GM19467 (cell line): Measurements from ENCODE around the gene PCDHB10.
"Not testable (repeated sequence)": the region's sequence is repeated elsewhere in the genome, so short reads cannot be mapped to it uniquely, and the experiment has no call there.

Experiments used
- ATAC-seq: cut with Tn5 transposase; IDR thresholded peaks from one replicate; pipeline ENCODE4 v1.9.1; 2021; ENCODE audit warnings: mild to moderate bottlenecking, moderate library complexity; ENCODE audit not compliant: unreplicated experiment

The PCDHB10 gene

GRCh38 chr5:141192110-141192725 is at the start of gene PCDHB10:
Gene PCDHB10 (plus strand): TSS chr5:141192353. CDS start chr5:141192553, 200 bp downstream.
- no peak for ATAC-seq

GRCh38 chr5:141149812-141150211 is 42.3 kb upstream of the PCDHB10 start, which contains the start of gene PCDHB6:
Gene PCDHB6 (plus strand): TSS chr5:141150057. CDS start chr5:141150258, 201 bp downstream.
- ATAC-seq: no peak

- ATAC-seq: no peak
Measured at GRCh38 chr5:141150224-141150992, 41.7 kb upstream of the PCDHB10 start.

GRCh38 chr5:141150993-141151325 is 41.2 kb upstream of the PCDHB10 start:
- no peak for ATAC-seq

- not testable (repeated sequence) for ATAC-seq
Measured at GRCh38 chr5:141151632-141152031, 40.5 kb upstream of the PCDHB10 start.

- ATAC-seq: not testable (repeated sequence)
Measured at GRCh38 chr5:141152096-141152495, 40.1 kb upstream of the PCDHB10 start.

GRCh38 chr5:141155540-141156374 is 36.4 kb upstream of the PCDHB10 start:
- no peak for ATAC-seq

GRCh38 chr5:141157356-141157755 is 34.8 kb upstream of the PCDHB10 start:
- ATAC-seq: not testable (repeated sequence)

GRCh38 chr5:141157901-141158300 is 34.3 kb upstream of the PCDHB10 start:
- not testable (repeated sequence) for ATAC-seq

GRCh38 chr5:141172381-141173204 is 19.6 kb upstream of the PCDHB10 start, which contains the start of gene PCDHB7:
Gene PCDHB7 (plus strand): TSS chr5:141172644. CDS start chr5:141172836, 192 bp downstream.
- ATAC-seq: no peak

GRCh38 chr5:141174291-141175104 is 17.7 kb upstream of the PCDHB10 start:
- not testable (repeated sequence) for ATAC-seq

- no peak for ATAC-seq
Measured at GRCh38 chr5:141175933-141176332, 16.2 kb upstream of the PCDHB10 start.

- ATAC-seq: not testable (repeated sequence)
Measured at GRCh38 chr5:141177577-141178191, 14.5 kb upstream of the PCDHB10 start, which contains the start of gene PCDHB8. Gene PCDHB8 (plus strand): TSS chr5:141177790. CDS start chr5:141178035, 245 bp downstream.

GRCh38 chr5:141179371-141179770 is 12.8 kb upstream of the PCDHB10 start:
- not testable (repeated sequence) for ATAC-seq

- ATAC-seq: not testable (repeated sequence)
Measured at GRCh38 chr5:141179876-141180275, 12.3 kb upstream of the PCDHB10 start.

- ATAC-seq: no peak
Measured at GRCh38 chr5:141180313-141180712, 11.8 kb upstream of the PCDHB10 start.

- ATAC-seq: no peak
Measured at GRCh38 chr5:141182248-141182647, 9.9 kb upstream of the PCDHB10 start, which contains the start of gene PCDHB16. Gene PCDHB16 (plus strand): TSS chr5:141182387. CDS start chr5:141182560, 173 bp downstream.

GRCh38 chr5:141184117-141184855 is 7.9 kb upstream of the PCDHB10 start:
- not testable (repeated sequence) for ATAC-seq
